ENCODE measurements around the gene YIPF1.
A peak's percentile ranks its signal among the peaks of the same experiment; 100 is the strongest.

YIPF1 gene

DNA sequence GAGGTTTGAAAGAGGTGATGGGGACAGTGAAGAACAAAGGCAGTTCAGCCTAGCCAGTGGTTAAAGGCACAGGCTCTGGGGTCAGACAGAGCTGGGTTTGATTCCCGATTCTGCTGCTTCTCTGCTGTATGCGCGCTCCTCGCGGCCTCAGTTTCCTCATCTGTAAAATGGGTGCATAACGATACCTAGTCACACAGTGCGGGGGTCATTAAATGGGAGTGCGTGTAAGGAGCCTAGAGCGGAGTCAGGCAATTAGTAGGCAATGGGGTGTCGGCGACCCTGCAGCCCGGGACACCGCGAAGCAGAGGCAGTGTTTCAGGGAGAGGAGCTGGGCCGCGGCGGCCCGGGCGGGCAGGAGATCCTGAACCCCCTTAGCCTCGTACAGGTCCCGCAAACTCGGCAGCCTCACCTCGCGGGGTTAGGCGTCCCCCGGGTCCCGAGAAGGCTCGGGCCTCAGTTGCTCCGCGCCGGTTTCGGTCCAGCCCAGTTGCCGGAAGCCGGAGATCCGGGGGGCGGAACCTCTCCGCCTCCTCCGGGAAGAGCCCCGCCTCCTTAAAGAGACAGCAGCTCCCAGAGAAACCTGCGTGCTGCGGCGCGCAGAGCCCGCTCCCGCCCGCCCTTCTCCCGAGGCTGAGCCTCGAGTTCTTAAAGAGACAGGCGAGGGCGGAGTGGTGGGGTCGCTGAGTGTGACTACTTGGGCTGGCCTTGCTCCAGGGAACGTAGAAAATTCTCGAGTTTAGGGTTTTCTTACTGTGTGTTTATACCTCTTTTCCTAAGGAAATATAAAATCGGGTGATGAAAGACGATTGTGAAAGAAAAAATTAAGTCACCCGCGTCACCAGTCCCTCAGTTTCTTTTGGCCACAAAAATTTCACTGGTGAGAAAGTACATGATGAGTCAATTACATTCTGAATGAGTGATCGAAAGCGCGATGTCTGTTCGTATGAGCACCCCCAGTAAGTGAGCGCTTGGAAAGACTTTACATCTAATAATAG lies at the start of gene YIPF1:
YIPF1 (minus strand) TSS at position 494 of the 995 bp plus-strand sequence. CDS start 860 bp downstream, outside the sequence.
- TF ChIP-seq GATA2 (IDR thresholded peaks at IDR 0.05; ENCODE audit: low read depth, low read length), result no peak
- TF ChIP-seq GATA3 (IDR thresholded peaks at IDR 0.05; ENCODE audit: low read depth, low read length), result no peak

DNA sequence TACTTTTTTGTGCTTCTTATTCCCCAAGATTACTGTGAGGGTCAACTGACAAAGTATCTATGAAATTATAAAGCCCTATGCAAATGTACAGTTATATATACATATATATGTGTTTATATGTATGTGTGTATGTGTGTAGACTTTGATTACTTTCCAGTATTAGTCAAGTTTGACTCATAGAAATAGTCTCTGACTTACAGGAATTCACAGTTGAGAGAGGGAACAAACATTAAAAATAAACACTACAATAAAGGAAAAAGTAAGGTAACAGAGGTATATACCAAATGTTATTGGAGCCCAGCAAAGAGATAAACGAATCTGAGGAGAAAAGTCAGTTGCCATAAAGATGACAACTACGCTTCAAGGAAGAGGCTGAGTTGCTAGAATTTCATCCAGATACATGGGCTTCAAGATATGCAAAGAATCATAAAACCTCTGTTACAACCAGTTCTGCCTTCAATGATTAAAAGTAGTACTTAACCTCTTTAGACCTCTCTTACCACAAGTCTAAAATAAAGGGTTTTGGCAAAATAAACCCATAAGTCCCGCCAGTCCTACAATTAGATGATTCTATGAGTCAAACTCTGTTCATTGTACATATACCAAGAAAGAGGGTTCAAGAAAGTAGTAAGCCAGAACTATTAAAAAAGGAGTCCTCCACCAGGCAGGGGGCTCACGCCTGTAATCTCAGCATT lies 48.7 kb upstream of the YIPF1 start:
- TF ChIP-seq GATA3 (IDR thresholded peaks at IDR 0.05; ENCODE audit: low read depth, low read length), result no peak
- TF ChIP-seq GATA2 (IDR thresholded peaks at IDR 0.05; ENCODE audit: low read depth, low read length), result no peak

DNA sequence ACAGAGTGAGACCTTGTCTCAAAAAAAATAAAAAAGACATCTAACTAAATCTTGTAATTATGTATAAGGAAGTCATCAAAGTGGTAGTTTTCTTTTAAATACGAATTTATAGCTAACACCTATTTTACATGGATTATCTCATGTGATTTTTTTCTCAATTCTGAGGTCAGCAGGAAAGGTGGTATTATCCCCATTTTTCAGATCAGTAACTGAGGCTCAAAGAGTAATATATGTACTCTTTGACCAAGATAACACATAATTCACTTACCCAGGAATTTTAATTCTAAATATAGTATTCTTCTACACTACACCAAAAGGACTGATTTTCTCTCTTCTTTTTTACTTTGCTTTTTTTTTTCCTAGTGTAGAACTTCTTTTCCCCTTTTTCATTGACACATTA lies 46.8 kb upstream of the YIPF1 start:
- TF ChIP-seq GATA2 (IDR thresholded peaks at IDR 0.05; ENCODE audit: low read depth, low read length) (no peak), GATA3 (IDR thresholded peaks at IDR 0.05; ENCODE audit: low read depth, low read length) (no peak)

DNA sequence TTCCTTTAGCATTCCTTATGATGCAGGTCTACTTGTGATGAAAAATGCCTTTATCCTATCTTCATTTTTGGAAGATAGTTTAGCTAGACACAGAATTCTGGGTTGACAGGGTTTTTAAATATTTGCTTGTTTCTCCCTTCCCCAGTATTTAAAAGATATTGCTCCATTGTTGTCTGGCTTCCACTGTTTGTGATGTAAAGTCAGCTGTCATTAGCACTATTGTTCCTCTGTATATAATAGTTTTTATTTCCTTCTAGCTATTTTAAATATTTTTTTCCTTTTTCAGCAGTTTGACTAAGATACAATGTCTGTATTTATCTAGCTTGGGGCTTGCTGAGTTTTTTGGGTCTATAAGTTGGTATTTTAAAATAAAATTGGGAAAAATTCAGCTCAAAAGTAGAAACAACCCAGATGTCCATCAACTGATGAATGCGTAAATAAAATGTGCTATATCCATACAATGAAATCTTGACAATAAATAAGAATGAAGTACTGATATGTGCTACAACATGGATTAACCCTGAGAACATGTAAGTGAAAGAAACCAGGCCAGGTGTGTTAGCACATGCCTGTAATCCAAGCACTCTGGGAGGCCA lies 44.7 kb upstream of the YIPF1 start:
- TF ChIP-seq GATA3 (IDR thresholded peaks at IDR 0.05; ENCODE audit: low read depth, low read length), result no peak
- TF ChIP-seq GATA2 (IDR thresholded peaks at IDR 0.05; ENCODE audit: low read depth, low read length), result no peak

DNA sequence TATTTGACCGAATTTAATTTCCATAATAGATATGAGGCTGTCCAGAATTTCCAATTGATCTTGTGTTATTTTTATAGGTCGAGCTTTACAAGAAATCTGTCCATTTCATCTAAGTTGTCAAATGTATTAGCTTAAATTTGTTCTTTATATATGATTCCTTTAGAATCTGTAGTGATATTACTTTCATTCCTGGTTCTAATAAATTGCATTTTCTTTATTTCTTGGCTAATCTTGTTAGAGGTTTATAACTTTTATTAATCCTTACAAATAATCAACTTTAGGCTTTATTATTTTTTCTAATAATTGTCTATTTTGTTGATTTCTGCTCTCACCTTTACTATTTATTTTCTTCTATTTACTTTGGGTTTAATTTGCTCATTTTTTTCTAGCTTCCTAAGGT lies 41.9 kb upstream of the YIPF1 start:
- TF ChIP-seq GATA3 (IDR thresholded peaks at IDR 0.05; ENCODE audit: low read depth, low read length) (no peak), GATA2 (IDR thresholded peaks at IDR 0.05; ENCODE audit: low read depth, low read length) (no peak)

DNA sequence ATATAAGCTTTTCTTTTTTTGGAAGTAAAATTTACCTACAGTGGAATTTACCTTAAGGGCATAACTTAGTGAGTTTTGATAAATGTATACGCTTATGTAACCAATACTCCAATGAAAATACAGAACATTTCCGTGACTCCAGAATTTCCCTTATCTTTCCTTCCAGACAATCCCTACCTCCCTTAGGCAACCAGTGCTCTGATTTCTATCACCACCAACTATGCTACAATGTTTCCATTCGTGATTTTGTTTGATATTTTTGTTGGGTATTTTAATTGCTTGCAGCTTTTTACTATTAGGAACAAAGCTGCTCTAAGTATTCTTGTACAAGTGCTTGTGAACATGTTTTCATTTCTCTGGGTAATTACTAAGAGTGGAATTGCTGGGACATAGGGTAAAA lies 41.3 kb upstream of the YIPF1 start:
- no peak for TF ChIP-seq GATA3 (IDR thresholded peaks at IDR 0.05; ENCODE audit: low read depth, low read length)
- no peak for TF ChIP-seq GATA2 (IDR thresholded peaks at IDR 0.05; ENCODE audit: low read depth, low read length)

DNA sequence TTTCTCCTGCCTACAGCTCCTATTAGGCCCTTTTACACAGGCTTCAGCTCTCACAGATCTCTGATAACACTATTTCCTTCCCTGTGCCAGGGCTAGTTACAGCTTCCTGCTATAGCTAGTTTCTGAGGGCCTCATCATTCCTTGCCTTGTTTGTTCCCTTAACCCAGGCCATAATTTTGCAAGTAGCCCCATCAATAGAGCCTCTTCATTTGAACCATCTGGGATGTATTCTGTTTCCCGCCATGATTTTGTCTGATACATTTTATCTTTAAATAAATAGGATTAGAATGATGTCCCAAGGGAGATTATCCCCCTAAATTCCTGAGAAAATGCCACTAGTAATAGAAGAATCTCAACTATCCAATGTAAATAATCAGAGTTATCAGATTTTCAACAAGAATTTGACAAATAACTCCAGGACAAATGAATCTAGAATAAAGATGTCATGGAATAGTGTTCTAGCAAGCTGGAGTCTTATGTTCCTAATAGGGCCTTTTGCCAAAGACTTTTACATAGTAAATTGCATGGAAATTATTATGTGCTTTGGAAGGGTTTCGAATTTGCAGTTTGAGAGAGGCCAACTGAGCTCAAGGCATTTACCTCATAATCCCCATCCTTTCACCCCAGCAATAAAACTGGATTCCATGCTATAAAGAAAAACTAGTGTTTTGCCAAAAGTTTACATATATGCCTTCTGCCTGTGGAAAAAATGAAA lies 39.8 kb upstream of the YIPF1 start:
- TF ChIP-seq GATA3 (IDR thresholded peaks at IDR 0.05; ENCODE audit: low read depth, low read length) (no peak), GATA2 (IDR thresholded peaks at IDR 0.05; ENCODE audit: low read depth, low read length) (peak; percentile 11; the same call in 1 of the 2 replicates)

DNA sequence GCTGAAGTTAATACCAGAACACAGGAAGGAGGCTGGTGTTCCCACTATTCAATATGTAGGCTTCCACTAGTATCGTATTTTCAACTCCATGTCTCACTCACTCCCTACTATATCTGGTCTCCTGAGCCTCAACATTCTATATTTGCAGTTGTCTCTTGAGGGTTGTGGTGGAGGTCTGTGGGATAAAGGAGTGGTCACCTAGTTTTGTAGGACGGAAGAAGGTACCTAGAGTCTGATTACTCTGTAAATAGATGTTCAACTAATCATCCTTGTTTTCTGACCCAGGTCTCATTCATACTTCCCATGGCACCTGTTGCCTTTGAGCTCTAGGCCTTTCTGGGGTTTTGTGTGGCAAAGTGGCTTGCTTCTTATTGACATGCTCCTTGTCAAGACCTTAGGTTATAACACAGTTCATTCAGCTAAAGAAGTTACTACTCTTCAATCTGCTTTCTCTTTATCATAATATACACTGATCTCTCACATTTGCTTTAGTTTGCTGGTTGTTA lies 37.8 kb upstream of the YIPF1 start:
- TF ChIP-seq GATA2 (IDR thresholded peaks at IDR 0.05; ENCODE audit: low read depth, low read length), result no peak
- no peak for TF ChIP-seq GATA3 (IDR thresholded peaks at IDR 0.05; ENCODE audit: low read depth, low read length)

DNA sequence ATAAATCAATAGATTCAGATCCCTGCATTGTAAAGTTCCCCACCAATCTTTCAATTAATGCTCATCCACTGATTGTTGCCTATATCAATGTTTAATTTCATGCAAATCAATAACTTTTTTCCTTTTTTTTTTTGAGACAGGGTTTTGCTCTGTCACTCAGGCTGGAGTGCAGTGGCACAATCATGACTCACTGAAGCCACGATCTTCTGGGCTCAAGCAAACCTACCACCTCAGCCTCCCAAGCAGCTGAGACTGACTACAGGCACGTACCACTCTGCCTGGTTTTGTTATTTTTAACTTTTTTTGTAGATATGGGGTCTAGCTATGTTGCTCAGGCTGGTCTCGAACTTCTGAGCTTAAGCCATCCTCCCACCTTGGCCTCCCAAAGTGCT lies 30.1 kb upstream of the YIPF1 start:
- TF ChIP-seq GATA3 (IDR thresholded peaks at IDR 0.05; ENCODE audit: low read depth, low read length), result no peak
- no peak for TF ChIP-seq GATA2 (IDR thresholded peaks at IDR 0.05; ENCODE audit: low read depth, low read length)

DNA sequence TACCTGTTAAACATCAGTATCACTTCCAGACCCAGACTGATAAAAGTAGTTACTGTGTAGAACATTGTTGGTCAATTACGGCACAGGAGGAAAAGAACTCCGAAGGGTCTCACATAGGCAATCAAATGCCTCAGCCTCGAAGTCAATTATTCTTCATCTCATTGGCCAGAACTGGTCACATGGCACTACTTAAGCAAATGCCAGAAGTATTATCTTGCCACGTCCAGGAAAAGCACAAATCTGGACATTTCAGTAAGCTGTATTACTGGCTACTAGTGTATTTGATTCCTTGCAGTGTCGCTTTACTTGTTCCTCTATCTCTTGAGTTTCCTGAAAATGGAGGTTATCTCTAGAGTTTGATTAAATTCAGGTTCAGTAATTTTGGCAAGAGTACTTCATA lies 28.7 kb upstream of the YIPF1 start:
- no peak for TF ChIP-seq GATA2 (IDR thresholded peaks at IDR 0.05; ENCODE audit: low read depth, low read length)
- TF ChIP-seq GATA3 (IDR thresholded peaks at IDR 0.05; ENCODE audit: low read depth, low read length), result no peak

DNA sequence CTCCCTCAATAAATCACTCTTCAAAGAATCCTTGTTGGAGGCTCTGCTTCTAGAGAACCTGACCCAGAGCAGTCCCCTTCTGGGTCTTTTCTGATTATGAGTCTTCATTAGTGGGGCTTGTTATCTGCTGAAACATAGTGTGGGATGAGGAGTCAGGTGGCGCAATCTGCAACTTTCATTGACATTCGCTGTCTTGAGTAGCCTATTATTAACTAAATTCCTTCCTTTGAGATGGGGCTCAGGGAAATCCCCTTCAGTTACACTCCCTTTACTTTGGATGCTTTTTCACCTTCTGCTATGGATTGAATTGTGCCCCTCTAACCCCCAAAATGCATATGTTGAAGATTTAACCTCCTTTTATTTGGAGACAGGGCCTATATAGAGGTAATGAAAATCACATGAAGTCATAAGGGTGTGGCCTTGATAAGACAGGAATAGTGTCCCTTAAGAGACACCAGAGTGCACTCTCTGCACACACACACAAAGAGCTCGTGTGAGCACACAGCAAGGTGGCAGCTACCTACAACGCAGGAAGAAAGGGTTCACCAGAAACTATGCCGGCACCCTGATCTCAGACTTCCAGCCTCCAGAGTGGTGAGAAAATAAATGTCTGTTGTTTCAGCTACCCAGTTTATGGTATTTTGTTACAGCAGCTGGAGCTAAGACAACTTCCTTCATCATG lies 23.9 kb upstream of the YIPF1 start:
- TF ChIP-seq GATA2 (IDR thresholded peaks at IDR 0.05; ENCODE audit: low read depth, low read length), result no peak

DNA sequence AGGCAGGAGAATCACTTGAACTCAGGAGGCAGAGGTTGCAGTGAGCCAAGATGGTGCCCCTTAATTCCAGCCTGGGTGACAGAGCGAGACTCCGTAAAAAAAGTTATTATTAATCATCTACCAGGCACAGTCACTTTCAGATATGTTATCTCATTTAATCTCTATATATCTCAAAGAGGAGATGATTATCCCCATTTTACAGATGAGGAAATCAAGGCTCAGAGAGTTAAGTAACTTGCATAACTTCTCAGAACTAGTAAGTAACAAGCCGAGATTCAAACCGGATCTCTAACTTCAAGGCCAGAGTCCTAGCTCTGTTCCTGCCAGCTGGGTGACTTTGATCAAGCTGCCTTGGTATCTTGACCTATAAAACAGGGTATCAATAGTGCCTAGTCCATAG lies 21.8 kb upstream of the YIPF1 start:
- TF ChIP-seq GATA2 (IDR thresholded peaks at IDR 0.05; ENCODE audit: low read depth, low read length) (no peak), GATA3 (IDR thresholded peaks at IDR 0.05; ENCODE audit: low read depth, low read length) (no peak)

DNA sequence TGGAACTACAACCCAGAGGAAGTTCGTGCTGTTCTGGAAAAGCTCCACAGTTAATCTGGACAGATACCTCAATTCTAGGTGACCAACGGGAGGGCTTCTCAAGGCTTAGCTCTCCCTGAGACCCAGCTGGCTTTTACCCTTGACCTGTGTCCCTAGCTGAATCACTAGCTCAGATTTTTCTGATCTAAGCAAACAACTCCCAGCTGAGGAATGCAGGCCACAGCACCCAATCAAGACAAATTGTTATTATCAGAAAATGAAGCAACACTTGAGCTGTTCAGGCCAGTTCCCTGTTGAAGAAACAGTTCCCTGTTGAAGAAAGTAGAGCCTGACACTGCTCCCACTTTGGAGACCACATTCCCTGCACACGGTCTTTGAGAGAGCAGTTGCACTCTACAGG lies 20.3 kb upstream of the YIPF1 start:
- no peak for TF ChIP-seq GATA3 (IDR thresholded peaks at IDR 0.05; ENCODE audit: low read depth, low read length)
- no peak for TF ChIP-seq GATA2 (IDR thresholded peaks at IDR 0.05; ENCODE audit: low read depth, low read length)

All from SH-SY5Y (cell line).